Epidermal melanocyte (primary cell): Measurements from ENCODE around the gene ARNT2.
A peak's percentile ranks its signal among the peaks of the same experiment; 100 is the strongest.

Experiments
- DNase-seq: peaks from one replicate; pipeline ENCODE4 v3.0.0; 2011; ENCODE audit warnings: low spot score; ENCODE audit not compliant: insufficient read length

The ARNT2 gene

GRCh38 chr15:80441041-80441440 lies 36.9 kb downstream of the ARNT2 start:
- DNase-seq: no peak

GRCh38 chr15:80441714-80442113 lies 37.5 kb downstream of the ARNT2 start:
- no peak for DNase-seq

GRCh38 chr15:80442728-80443403 lies 38.7 kb downstream of the ARNT2 start:
- DNase-seq: no peak

GRCh38 chr15:80444680-80445251 lies 40.6 kb downstream of the ARNT2 start:
- no peak for DNase-seq

DNA sequence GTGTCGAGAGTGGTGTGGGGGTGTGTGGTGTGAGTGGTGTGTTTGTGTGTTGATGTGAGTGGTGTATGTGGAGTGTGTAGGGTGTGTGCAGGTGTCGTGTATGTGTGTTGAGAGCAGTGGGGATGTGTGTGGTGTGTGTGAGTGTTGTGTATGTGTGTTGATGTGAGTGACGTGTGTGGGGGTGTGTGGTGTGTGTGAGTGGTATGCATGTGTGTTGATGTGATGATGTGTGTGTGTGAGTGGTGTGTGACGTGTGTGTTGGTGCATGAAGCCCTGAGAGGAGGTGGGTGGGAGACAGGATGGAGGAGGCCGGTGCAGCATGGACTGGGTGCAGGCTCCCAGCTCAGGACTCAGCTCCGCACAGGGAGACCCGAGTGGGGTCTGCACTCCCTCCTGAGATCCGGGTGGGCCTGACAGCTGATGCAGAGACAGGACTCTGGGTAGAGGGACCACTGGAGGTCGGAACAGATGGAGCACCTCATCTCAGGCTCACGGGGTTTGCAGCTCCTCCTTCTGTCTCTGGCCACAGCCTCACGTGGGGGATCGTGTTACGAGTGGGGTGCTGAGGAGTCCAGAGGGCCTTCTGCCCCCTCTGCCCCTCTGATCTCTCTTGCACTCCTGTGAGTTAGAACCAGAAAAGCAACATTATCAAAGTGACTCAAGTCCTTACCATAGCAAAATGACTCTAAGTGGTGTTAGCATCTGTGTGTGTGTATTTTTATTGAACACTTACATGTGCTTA lies 41.3 kb downstream of the ARNT2 start:
- DNase-seq: no peak

DNA sequence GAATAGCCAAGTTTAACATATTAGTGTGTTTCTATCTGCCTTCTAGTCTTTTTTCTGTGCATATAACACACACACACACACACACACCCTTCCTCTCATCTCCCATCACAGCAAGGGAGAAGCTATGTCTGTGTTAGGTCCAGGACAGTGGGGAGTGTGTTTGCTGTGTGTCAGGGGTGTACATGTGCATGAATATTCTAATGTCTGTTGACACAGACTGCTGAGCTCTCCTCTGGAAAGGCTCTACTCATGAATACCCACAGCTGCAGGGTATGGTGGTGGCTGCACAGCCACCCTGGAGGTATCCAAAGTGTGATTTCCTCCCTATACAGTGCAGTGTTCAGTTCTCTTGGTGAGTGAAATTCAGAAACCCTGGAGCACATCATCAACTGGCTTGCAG lies 42.9 kb downstream of the ARNT2 start:
- no peak for DNase-seq

DNA sequence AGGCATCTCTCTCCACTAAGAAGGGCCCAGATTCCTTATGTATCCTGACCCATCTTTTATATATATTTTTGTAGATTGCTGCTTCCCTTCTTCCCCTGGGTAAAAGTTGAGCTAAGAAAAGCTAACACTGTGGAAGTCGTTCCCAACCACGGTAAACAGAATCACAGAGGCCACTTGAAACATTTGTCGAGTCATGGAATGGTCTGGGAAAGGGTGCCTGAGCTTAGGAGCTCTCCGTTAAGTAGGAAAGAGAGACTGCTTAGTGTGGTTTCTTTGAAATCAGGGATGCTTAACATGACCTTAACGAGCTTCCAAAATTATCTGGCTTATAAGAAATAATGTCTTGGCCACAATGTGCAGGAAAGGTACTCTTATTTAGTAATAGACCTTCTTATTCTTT lies 45.6 kb downstream of the ARNT2 start:
- no peak for DNase-seq

GRCh38 chr15:80450811-80451321 lies 46.7 kb downstream of the ARNT2 start:
- no peak for DNase-seq

- no peak for DNase-seq
Observed at GRCh38 chr15:80452166-80452565, 48.0 kb downstream of the ARNT2 start.

- DNase-seq: no peak
Observed at GRCh38 chr15:80455051-80455648, 51.0 kb downstream of the ARNT2 start.

DNA sequence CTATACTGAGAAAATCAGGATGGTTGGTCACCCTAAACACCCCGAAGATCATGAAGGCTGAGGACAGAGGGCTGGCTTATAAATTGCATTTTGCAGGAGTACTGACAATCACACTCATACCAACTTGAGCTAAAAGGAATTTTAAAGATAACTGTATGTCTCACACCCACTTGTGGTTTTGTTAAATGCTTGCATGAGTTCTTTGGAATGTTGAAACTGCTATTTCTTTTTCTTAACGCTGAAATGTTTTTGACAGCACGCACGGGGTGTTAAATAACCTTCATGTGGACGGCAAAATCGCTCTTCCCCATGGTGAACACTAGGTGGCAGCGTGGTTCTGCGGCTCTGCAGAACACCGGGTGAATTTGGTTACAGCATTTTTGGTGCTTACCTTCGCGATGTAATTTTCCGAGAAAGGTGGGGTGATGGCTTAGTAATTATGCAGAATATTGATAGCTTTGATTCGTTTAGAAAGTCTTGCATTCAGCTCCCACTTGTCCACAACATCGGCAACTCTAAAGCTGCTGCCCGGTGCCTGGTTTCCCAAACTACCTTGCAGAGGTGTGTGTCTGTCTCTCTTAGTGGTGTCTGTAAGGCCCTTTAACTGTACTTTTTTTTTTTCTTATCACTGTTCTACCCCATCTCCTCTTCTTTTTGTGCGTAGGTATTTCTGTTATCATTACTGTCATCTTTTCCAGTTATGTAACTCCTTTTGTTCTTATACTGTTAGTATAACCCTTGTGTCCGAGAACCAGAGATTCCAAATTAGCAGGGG lies 51.7 kb downstream of the ARNT2 start:
- DNase-seq: peak; percentile 84

GRCh38 chr15:80456517-80457492 lies 52.6 kb downstream of the ARNT2 start:
- no peak for DNase-seq

DNA sequence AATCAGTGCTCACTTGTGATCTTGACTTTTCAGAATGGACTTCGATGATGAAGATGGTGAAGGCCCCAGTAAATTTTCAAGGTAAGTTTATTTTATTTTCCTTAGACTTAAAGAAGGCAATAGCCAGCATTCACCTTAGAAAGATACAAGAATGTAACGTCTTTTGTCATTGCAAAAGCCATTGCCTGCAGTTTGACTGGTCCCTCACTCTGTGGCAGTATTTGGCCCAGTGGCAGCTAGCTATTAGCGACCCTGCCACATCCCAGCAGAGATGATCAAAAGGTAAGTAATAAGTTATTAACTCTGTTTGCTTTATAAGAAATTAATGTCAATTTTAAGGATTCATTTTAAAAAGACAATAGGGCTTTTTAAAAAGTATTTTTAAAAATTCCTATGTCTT lies 53.7 kb downstream of the ARNT2 start:
- no peak for DNase-seq

DNA sequence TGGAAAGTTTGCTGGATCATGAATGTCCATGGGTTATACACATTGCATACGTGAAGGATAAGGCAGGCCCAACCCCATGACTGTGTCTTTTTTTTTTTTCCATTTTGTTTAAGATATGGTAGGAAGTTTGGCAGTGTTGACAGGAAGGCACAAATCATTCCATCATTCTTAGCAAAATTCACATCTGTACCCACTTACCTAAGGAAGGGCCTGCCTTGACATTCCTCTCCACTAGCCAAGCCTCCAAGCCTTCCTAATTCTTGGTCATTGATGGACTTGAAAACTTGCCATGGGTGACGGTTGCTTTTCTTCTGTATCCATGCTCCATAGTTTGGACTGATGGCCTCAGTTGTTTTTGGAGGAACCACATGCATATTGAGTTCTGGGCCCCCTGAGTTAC lies 54.4 kb downstream of the ARNT2 start:
- DNase-seq: no peak

DNA sequence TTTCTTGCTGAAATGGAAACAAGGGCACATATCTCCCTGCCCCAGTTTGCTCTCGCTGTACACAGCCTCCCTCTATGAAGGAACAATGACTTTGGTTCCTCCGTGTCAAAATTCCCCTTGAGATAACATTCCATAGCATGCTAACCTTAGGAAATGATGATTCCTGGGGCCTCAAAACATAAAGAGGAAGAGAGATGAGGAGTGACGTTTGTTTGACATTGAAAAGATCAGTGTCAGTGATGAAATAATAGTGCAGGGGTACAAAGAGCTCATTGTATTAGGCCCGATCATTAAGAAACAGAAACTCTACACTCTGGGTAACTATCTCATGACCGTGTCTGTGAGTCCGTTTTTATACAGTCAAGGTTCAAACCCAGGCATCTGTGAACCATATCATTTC lies 55.2 kb downstream of the ARNT2 start:
- no peak for DNase-seq

DNA sequence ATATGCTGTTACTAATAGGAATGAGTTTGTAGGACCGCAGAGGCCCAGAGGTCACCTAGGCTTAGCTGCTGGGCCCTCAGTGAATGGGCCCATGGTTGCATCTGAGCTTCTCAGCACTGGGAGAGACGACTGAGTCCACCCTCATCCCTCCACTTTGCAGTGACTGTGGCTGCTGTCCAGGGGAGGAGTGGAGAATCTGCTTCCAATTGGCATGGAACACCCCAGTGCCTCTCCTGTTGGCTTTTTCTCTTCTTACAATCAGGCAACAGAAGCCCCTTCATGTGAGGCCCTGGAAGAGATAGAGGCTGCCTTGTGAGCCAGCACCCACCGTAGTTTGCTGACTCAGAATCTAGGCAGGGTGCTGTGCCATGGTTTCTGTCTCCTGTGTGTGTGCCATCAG lies 55.6 kb downstream of the ARNT2 start:
- no peak for DNase-seq

DNA sequence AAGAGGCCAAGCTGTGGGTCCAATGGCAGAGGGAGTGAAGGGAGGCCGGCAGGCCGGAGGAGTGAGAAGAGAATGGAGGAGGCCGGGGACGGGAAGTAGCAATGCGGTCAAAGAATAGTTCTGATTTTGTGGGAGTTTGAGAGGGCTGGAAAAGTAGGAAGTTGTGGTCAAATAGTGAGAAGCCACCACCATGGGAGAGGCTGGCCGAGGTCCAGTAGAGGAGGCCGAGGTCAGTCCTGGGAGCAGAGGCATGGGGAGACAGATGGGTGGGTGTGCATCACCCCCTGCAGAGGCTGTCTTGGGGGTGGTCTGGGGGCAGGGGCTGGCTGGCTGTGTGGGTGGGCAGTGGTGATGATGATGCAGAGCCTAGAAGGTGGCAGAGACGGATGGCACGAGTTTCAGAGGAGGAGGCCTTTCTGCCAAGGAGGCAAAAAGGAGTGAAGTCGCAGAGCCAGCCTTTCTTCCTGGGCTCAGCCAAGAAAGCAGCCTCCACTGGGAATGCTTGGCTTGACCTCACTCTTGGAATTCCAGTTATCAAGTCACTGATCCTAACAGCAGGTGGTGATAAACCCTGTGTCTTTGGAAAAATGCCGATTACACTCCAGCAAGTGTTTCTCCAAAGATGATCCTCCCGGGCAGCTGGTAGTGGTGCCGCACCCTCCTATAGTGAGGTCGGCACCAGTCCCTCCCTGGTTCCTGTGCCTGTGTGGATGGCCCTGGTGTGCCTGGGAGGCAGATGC lies 57.3 kb downstream of the ARNT2 start:
- DNase-seq: no peak

GRCh38 chr15:80462111-80462510 lies 57.9 kb downstream of the ARNT2 start:
- no peak for DNase-seq

DNA sequence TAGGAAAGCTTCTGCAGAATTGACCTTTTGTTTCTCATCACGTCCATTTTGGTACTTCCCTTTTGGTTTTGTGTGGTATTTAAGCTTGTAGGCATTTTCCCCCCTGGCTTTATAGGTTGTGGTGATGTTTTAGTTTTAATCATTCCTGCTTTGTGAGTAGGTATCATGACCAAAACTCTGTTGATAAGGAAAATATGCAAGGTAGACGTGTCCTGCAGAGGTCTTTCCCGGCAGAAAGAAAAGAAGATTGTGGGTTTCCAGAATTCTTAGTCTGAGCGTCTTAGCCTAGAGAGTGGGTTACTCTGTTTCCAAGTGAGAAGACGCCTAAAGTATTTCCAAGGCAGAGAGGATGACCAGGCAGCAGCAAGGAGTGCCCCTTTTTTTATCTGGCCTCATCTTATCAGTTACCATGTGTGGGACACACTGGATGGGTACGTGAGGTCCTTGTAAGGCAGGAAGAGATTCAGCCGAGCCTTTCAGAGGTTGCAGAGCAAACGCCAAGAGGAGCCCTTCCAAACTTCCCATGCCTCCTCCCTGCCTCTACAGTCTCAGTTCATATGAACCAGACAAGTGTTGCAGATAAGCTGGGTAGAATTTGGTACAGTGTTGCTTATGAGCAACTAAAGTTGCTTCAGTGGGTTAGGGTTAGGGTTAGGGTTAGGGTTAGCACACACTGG lies 58.8 kb downstream of the ARNT2 start:
- no peak for DNase-seq
